LNCaP clone FGC (cell line): ENCODE measurements around the gene JKAMP.

Experiments
- DNase-seq: peaks from one replicate; pipeline ENCODE4 v3.0.0-alpha.2; 2011; ENCODE audit warnings: low read depth
- H3K4me3 ChIP-seq: 2 replicates; pipeline ENCODE4 v1.5.1; 2011; ENCODE audit warnings: mild to moderate bottlenecking, low read depth, low read length, control low read depth
- TF ChIP-seq, protein P1 (sequence below): IDR thresholded peaks from 2 replicates; pipeline ENCODE4 v1.5.1; 2012; ENCODE audit warnings: mild to moderate bottlenecking; ENCODE audit not compliant: control insufficient read depth, insufficient read depth; ENCODE audit errors: extremely low read depth

JKAMP gene

GRCh38 chr14:59537476-59537875 is 53.2 kb downstream of the JKAMP start:
- DNase-seq: no peak
- TF ChIP-seq, protein P1, sequence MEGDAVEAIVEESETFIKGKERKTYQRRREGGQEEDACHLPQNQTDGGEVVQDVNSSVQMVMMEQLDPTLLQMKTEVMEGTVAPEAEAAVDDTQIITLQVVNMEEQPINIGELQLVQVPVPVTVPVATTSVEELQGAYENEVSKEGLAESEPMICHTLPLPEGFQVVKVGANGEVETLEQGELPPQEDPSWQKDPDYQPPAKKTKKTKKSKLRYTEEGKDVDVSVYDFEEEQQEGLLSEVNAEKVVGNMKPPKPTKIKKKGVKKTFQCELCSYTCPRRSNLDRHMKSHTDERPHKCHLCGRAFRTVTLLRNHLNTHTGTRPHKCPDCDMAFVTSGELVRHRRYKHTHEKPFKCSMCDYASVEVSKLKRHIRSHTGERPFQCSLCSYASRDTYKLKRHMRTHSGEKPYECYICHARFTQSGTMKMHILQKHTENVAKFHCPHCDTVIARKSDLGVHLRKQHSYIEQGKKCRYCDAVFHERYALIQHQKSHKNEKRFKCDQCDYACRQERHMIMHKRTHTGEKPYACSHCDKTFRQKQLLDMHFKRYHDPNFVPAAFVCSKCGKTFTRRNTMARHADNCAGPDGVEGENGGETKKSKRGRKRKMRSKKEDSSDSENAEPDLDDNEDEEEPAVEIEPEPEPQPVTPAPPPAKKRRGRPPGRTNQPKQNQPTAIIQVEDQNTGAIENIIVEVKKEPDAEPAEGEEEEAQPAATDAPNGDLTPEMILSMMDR: no peak
- no peak overlapping the region for H3K4me3 ChIP-seq

- DNase-seq: no peak
- no peak overlapping the region for H3K4me3 ChIP-seq
Observed at GRCh38 chr14:59538936-59539335, 54.6 kb downstream of the JKAMP start.

DNA sequence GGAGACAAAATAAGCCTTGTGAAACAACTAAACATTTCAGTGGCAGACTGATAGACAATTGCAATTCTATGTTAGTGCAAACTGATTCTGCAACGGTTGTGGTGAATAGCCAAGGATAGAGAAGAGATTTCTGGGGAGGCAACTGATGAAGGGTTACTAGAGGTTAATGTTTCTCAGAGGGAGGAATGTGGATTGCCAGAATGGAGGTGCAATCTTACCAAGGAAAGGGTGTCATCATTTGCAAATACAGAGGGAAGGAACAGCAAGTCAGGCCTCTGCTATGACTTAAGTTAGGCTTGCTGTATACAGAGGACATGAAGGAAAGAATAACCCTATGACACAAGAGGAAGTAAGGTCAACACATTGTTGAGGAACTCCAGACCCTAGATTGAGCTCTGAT is 56.5 kb downstream of the JKAMP start:
- TF ChIP-seq, protein P1: no peak
- no peak for DNase-seq
- H3K4me3 ChIP-seq: no peak overlapping the region

More at GRCh38 chr14:59538936-59539335, 54.6 kb downstream of the JKAMP start:
- TF ChIP-seq, protein P1: no peak

DNA sequence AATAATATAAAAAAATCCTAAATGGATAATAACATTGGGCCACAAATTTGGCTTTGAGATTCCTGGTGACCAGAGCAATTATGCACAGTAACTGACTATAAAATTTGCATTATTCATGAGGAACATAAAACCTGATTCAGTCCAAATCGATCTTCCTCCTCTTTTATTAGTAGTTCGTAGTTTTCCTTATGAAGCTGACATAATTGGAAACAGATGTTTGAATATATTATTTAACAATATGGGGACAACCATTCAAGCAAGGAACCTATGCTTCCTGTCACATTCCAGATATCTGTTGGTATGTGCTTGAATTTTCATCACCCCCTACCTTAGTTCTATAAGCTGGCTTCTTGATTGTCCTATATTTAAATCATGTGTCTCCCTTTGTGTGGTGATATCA is 57.4 kb downstream of the JKAMP start:
- H3K4me3 ChIP-seq: no peak overlapping the region
- no peak for DNase-seq
- TF ChIP-seq, protein P1: no peak

GRCh38 chr14:59543873-59544272 is 59.6 kb downstream of the JKAMP start:
- H3K4me3 ChIP-seq: no peak overlapping the region
- TF ChIP-seq, protein P1: no peak
- no peak for DNase-seq

DNA sequence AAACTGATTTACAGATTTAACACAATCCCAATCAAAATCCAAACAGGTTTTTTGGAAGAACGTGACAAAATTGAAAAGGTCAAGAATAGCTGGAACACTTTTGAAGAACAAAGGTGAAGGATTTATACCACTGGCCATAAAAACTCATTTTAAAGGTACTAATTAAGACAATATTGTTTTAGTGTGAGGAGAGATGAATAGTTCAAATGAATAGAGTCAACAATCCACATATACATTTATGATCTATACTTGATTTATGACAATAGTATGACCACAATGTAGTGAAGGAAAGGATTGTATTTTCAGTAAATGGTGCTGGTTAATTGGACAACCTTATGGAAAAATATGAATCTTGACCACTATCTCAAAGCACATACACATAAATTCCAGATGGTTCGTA is 63.0 kb downstream of the JKAMP start:
- DNase-seq: no peak
- H3K4me3 ChIP-seq: no peak overlapping the region
- TF ChIP-seq, protein P1: no peak
